Panc1 (cell line): ENCODE data around the gene NDUFV1. TPM values are rescaled to one million over a fixed set of nuclear protein-coding genes. Genes with fewer than 3 reads are reported as not detected.

Source experiments
- ATAC-seq: fragments of 200-7000 bp; cut with Tn5 transposase; 2 replicates; pipeline ENCODE4 v1.9.1; 2020; ENCODE audit warnings: mild to moderate bottlenecking, moderate library complexity
- BruUV-seq: library from RNA; stranded (reverse); fragments of 400-500 nt; replicated peaks from 2 replicates; lab custom pipeline; 2021; lab: Mats Ljungman, UMichigan
- CTCF ChIA-PET: fragments of 300-600 bp; sonication (Branson Sonifier 250); formaldehyde crosslinking; loops from one replicate; lab custom pipeline; 2022; ENCODE audit warnings: antibody characterized with exemption; lab: Charles Lee
- POLR2A ChIA-PET: fragments of 300-600 bp; sonication (Branson Sonifier 250); formaldehyde crosslinking; loops from one replicate; lab custom pipeline; 2022; ENCODE audit warnings: antibody characterized with exemption; lab: Charles Lee
- DNase-seq: peaks from one replicate; pipeline ENCODE4 v3.0.0-alpha.2; 2010; ENCODE audit warnings: low read depth, low spot score
- H3K27ac ChIP-seq: 2 replicates; pipeline ENCODE4 v1.5.1; 2011; ENCODE audit warnings: mild to moderate bottlenecking, low read length, inconsistent platforms
- H3K27me3 ChIP-seq: fragments of 200-500 bp; sonication (Bioruptor generic); 2 replicates; pipeline ENCODE4 v1.6.0; 2014; ENCODE audit warnings: low read length, inconsistent platforms; ENCODE audit not compliant: control insufficient read depth, insufficient read depth
- H3K36me3 ChIP-seq: fragments of 200-500 bp; sonication (Bioruptor generic); 2 replicates; pipeline ENCODE4 v1.5.1; 2014; ENCODE audit warnings: inconsistent platforms, mild to moderate bottlenecking, low read length, moderate library complexity; ENCODE audit not compliant: control insufficient read depth, insufficient read depth
- H3K4me1 ChIP-seq: 2 replicates; pipeline ENCODE4 v1.5.1; 2011; ENCODE audit warnings: inconsistent platforms, mild to moderate bottlenecking, low read length, moderate library complexity; ENCODE audit not compliant: control insufficient read depth, insufficient read depth
- H3K4me3 ChIP-seq, 2 experiments: 2 replicates each; pipeline ENCODE4 v1.5.1; 2011 to 2012; ENCODE audit warnings: low read depth in 2 of 2, low read length in 2 of 2, mild to moderate bottlenecking in 2 of 2, inconsistent platforms in 1 of 2, moderate library complexity in 1 of 2
- H3K9me3 ChIP-seq: fragments of 200-500 bp; sonication (Bioruptor generic); 2 replicates; pipeline ENCODE4 v1.5.1; 2014; ENCODE audit warnings: low read depth, mild to moderate bottlenecking, inconsistent platforms, low read length, moderate library complexity; ENCODE audit not compliant: control insufficient read depth, insufficient read depth
- POLR2AphosphoS5 ChIP-seq: IDR thresholded peaks from 2 replicates; pipeline ENCODE4 v1.6.1; 2012; ENCODE audit warnings: mild to moderate bottlenecking, low read depth, low read length, moderate library complexity
- SIN3A ChIP-seq: IDR thresholded peaks from 2 replicates; pipeline ENCODE4 v1.6.1; 2012; ENCODE audit warnings: low read depth, mild to moderate bottlenecking, low read length, moderate library complexity, borderline replicate concordance; ENCODE audit not compliant: insufficient read depth
- TCF7L2 ChIP-seq: IDR thresholded peaks from 2 replicates; pipeline ENCODE4 v1.6.1; 2011; ENCODE audit warnings: mild to moderate bottlenecking, low read depth, low read length, inconsistent platforms
- in situ Hi-C: cut with HindIII; loops from 2 replicates; pipeline ENCODE4 v1.10.0; 2016; ENCODE audit warnings: low sequenced_read_pairs, low pct_unique_long_range_greater_than_20kb
- intact Hi-C: fragments of 100-400 bp; cut with micrococcal nuclease; formaldehyde crosslinking; loops from one replicate; pipeline ENCODE4 v1.10.0; 2022; ENCODE audit not compliant: unreplicated experiment
- total RNA-seq: library from RNA; stranded (reverse); gene quantifications from one replicate; pipeline ENCODE4 v1.2.1, GENCODE V29; 2021; ENCODE audit not compliant: unreplicated experiment
- TF ChIP-seq, protein P1 (sequence below), 2 experiments: IDR thresholded peaks; 2 replicates each; pipeline ENCODE4 v1.6.1; 2011 to 2012; ENCODE audit warnings: low read depth in 2 of 2, control low read depth in 1 of 2, low read length in 1 of 2, mild to moderate bottlenecking in 1 of 2, moderate library complexity in 1 of 2; ENCODE audit not compliant: insufficient read depth in 1 of 2
- TF ChIP-seq, protein P2 (sequence below): fragments of 450-650 bp; IDR thresholded peaks from 2 replicates; pipeline ENCODE4 v1.5.1; 2017; ENCODE audit warnings: mild to moderate bottlenecking

The NDUFV1 gene
- total RNA-seq, 1 experiment from 2014 or later, result 281 TPM

DNA sequence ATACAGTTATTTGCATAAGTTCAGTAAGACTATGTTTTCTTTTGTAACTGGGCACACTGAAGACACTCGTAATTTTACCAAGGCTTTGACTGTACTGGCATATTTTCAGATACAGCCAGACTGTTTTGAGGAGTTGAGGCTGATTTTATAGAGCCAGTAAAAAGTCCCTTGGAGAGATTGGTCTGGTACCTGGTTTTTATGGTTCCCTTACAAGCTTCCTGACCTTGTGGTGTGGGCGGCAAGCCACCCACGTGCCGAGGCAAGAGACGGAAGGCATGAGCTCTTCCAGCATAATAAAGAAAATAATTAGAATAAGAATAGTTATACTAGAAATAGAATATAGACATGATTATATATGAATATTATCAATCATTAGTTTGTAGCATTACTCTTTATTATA is 34.4 kb upstream of the NDUFV1 start:
- CTCF ChIA-PET, result interaction anchor here (0.6 to 1.1 kb wide), 3 partner anchors 11 to 199 kb away, joined by 3 to 19 read pairs (median 4); partner anchors contain the start of genes CLCF1 and GSTP1

DNA sequence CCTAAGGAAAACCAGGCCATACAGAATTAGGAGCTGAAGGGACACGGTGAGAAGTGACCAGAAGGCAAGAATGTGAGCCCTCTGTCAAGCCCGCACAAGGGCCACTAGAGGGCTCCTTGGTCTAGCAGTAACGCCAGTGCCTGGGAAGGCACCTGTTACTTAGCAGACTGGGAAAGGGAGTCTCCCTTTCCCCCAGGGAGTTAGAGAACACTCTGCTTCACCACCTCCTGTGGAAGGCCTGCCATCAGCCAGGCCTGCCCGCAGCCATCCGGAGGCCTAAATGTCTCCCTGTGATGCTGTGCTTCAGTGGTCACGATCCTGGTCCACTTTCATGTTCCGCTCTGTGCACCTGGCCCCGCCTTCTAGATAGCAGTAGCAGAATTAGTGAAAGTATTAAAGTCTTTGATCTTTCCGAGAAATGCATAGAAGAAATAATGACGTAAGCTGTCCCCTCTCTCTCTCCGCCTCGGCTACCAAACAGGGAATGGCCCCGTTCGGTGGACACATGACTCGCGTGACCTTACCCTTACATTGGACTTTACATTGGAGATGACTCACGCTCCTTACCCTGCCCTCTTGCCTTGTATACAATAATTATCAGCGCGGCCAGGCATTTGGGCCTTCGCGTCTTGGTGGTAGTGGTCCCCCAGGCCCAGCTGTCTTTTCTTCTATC is 33.9 kb upstream of the NDUFV1 start:
- H3K4me1 ChIP-seq, result no peaks in the 10 kb centered on the region
- no peaks in the 10 kb centered on the region; the same call in 1 of the 2 replicates for H3K27me3 ChIP-seq
- no peak overlapping the region for H3K27ac ChIP-seq
- no peaks in the 10 kb centered on the region for H3K36me3 ChIP-seq
- no peaks in the 10 kb centered on the region; the same call in 1 of the 2 replicates for H3K9me3 ChIP-seq
- no TSS peak for BruUV-seq
- TF ChIP-seq, protein P1, sequence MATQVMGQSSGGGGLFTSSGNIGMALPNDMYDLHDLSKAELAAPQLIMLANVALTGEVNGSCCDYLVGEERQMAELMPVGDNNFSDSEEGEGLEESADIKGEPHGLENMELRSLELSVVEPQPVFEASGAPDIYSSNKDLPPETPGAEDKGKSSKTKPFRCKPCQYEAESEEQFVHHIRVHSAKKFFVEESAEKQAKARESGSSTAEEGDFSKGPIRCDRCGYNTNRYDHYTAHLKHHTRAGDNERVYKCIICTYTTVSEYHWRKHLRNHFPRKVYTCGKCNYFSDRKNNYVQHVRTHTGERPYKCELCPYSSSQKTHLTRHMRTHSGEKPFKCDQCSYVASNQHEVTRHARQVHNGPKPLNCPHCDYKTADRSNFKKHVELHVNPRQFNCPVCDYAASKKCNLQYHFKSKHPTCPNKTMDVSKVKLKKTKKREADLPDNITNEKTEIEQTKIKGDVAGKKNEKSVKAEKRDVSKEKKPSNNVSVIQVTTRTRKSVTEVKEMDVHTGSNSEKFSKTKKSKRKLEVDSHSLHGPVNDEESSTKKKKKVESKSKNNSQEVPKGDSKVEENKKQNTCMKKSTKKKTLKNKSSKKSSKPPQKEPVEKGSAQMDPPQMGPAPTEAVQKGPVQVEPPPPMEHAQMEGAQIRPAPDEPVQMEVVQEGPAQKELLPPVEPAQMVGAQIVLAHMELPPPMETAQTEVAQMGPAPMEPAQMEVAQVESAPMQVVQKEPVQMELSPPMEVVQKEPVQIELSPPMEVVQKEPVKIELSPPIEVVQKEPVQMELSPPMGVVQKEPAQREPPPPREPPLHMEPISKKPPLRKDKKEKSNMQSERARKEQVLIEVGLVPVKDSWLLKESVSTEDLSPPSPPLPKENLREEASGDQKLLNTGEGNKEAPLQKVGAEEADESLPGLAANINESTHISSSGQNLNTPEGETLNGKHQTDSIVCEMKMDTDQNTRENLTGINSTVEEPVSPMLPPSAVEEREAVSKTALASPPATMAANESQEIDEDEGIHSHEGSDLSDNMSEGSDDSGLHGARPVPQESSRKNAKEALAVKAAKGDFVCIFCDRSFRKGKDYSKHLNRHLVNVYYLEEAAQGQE (IDR thresholded peaks at IDR 0.05; ENCODE audit: insufficient read depth in 1 of 2, low read depth in 2 of 2, low read length in 1 of 2), result no peak
- TF ChIP-seq POLR2AphosphoS5, result no peak
- TF ChIP-seq, protein P2, sequence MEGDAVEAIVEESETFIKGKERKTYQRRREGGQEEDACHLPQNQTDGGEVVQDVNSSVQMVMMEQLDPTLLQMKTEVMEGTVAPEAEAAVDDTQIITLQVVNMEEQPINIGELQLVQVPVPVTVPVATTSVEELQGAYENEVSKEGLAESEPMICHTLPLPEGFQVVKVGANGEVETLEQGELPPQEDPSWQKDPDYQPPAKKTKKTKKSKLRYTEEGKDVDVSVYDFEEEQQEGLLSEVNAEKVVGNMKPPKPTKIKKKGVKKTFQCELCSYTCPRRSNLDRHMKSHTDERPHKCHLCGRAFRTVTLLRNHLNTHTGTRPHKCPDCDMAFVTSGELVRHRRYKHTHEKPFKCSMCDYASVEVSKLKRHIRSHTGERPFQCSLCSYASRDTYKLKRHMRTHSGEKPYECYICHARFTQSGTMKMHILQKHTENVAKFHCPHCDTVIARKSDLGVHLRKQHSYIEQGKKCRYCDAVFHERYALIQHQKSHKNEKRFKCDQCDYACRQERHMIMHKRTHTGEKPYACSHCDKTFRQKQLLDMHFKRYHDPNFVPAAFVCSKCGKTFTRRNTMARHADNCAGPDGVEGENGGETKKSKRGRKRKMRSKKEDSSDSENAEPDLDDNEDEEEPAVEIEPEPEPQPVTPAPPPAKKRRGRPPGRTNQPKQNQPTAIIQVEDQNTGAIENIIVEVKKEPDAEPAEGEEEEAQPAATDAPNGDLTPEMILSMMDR, result peak; percentile 96
- ATAC-seq (peak; percentile 86), DNase-seq (no peak)
- H3K4me3 ChIP-seq, result no peak overlapping the region
- CTCF ChIA-PET, result interaction anchor here (0.7 to 1.1 kb wide), 3 partner anchors 10 to 219 kb away, joined by 3 to 4 read pairs (median 3); partner anchors contain the start of gene GSTP1
- POLR2A ChIA-PET, result interaction anchor here (0.6 kb wide), 1 partner anchor 92 kb away, joined by 3 read pairs; no protein-coding TSS in a partner anchor
- in situ Hi-C loops, result no loop called here
- intact Hi-C loops, result no loop called here

More for the DNA sequence above, 34.4 kb upstream of the NDUFV1 start:
- in situ Hi-C loops, result no loop called here
- Histone ChIP-seq H3K27me3 (no peaks in the 10 kb centered on the region; the same call in 1 of the 2 replicates), H3K9me3 (no peaks in the 10 kb centered on the region; the same call in 1 of the 2 replicates), H3K36me3 (no peaks in the 10 kb centered on the region), H3K4me1 (no peaks in the 10 kb centered on the region), H3K4me3 (no peak overlapping the region), H3K27ac (no peak overlapping the region)
- no TSS peak for BruUV-seq
- TF ChIP-seq, protein P1 (IDR thresholded peaks at IDR 0.05; ENCODE audit: insufficient read depth in 1 of 2, low read depth in 2 of 2, low read length in 1 of 2), result no peak
- TF ChIP-seq TCF7L2, result no peak
- no peak for TF ChIP-seq POLR2AphosphoS5
- TF ChIP-seq, protein P2, result no peak
- TF ChIP-seq SIN3A, result no peak
- POLR2A ChIA-PET, result interaction anchor here (0.6 to 0.7 kb wide), 2 partner anchors 93 to 1398 kb away, joined by 3 read pairs; no protein-coding TSS in a partner anchor
- DNase-seq, result no peak
- intact Hi-C loops, result no loop called here
- ATAC-seq, result no peak
